ENCODE data around the gene FAM131B.

FAM131B gene

DNA sequence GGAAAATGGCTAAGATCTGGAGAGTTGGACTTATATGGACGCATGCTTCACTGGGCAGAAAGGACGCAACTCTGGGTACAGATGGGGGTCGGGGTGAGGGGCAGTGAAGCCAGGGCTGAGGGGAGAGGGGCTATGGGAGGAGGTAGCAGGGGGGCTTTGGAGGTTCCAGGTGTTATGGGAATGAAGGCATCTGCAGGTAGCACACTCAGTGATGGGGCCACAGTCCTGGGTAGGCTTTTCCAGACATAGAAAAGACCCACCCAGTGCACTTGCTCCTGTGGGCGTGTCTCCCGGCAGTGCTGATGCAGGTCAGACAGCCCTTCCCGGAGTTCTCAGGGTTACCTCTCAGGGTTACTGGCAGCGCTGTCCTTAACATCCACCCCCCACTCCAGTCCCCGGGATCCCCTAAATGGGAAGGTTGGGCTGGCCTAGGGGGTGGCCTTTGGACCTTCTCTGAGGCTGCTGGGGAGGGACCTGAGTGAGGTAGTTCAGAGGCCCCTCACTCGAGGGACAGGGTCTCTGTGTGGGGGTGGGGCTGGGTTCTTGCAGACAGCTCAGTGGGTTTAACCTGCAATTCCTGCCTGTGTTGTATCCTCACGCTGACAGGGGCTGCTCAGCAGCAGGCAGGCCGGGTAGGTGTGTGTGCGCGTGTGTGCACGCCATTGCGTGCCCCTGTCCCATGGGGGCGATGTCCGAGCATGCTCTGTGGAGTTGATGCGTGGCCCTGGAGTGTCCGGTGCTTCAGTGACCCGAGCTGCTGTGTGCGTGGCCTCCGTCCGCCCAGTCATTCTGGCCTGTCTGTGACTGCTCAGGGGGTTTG is 24.9 kb upstream of the FAM131B start:
- TF ChIP-seq, protein P1, sequence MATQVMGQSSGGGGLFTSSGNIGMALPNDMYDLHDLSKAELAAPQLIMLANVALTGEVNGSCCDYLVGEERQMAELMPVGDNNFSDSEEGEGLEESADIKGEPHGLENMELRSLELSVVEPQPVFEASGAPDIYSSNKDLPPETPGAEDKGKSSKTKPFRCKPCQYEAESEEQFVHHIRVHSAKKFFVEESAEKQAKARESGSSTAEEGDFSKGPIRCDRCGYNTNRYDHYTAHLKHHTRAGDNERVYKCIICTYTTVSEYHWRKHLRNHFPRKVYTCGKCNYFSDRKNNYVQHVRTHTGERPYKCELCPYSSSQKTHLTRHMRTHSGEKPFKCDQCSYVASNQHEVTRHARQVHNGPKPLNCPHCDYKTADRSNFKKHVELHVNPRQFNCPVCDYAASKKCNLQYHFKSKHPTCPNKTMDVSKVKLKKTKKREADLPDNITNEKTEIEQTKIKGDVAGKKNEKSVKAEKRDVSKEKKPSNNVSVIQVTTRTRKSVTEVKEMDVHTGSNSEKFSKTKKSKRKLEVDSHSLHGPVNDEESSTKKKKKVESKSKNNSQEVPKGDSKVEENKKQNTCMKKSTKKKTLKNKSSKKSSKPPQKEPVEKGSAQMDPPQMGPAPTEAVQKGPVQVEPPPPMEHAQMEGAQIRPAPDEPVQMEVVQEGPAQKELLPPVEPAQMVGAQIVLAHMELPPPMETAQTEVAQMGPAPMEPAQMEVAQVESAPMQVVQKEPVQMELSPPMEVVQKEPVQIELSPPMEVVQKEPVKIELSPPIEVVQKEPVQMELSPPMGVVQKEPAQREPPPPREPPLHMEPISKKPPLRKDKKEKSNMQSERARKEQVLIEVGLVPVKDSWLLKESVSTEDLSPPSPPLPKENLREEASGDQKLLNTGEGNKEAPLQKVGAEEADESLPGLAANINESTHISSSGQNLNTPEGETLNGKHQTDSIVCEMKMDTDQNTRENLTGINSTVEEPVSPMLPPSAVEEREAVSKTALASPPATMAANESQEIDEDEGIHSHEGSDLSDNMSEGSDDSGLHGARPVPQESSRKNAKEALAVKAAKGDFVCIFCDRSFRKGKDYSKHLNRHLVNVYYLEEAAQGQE (IDR thresholded peaks at IDR 0.05; ENCODE audit: low read depth) = no peak
- no peak for TF ChIP-seq FOXM1 (IDR thresholded peaks at IDR 0.05; ENCODE audit: borderline replicate concordance, low read depth)
- TF ChIP-seq NFIC (IDR thresholded peaks at IDR 0.05) = no peak
- TF ChIP-seq, protein P2, sequence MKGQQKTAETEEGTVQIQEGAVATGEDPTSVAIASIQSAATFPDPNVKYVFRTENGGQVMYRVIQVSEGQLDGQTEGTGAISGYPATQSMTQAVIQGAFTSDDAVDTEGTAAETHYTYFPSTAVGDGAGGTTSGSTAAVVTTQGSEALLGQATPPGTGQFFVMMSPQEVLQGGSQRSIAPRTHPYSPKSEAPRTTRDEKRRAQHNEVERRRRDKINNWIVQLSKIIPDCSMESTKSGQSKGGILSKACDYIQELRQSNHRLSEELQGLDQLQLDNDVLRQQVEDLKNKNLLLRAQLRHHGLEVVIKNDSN (IDR thresholded peaks at IDR 0.05) = no peak
- TF ChIP-seq EP300 (IDR thresholded peaks at IDR 0.05; ENCODE audit: borderline replicate concordance) = no peak
- TF ChIP-seq, protein P3, sequence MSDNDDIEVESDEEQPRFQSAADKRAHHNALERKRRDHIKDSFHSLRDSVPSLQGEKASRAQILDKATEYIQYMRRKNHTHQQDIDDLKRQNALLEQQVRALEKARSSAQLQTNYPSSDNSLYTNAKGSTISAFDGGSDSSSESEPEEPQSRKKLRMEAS (IDR thresholded peaks at IDR 0.05) = no peak
- no peak for TF ChIP-seq EGR1 (IDR thresholded peaks at IDR 0.05)
- TF ChIP-seq TAF1 (IDR thresholded peaks at IDR 0.05; ENCODE audit: low read depth) = no peak
- no peak for TF ChIP-seq ZBTB7A (IDR thresholded peaks at IDR 0.05; ENCODE audit: low read depth)
- no peak for TF ChIP-seq CREB1 (IDR thresholded peaks at IDR 0.05; ENCODE audit: low read depth)
- no peak for TF ChIP-seq YY1 (IDR thresholded peaks at IDR 0.05; ENCODE audit: low read depth)
- no peak for TF ChIP-seq TEAD4 (IDR thresholded peaks at IDR 0.05)
- no peak for TF ChIP-seq CEBPB (IDR thresholded peaks at IDR 0.05)
- no peak for TF ChIP-seq RAD21 (IDR thresholded peaks at IDR 0.05; ENCODE audit: low read depth)

DNA sequence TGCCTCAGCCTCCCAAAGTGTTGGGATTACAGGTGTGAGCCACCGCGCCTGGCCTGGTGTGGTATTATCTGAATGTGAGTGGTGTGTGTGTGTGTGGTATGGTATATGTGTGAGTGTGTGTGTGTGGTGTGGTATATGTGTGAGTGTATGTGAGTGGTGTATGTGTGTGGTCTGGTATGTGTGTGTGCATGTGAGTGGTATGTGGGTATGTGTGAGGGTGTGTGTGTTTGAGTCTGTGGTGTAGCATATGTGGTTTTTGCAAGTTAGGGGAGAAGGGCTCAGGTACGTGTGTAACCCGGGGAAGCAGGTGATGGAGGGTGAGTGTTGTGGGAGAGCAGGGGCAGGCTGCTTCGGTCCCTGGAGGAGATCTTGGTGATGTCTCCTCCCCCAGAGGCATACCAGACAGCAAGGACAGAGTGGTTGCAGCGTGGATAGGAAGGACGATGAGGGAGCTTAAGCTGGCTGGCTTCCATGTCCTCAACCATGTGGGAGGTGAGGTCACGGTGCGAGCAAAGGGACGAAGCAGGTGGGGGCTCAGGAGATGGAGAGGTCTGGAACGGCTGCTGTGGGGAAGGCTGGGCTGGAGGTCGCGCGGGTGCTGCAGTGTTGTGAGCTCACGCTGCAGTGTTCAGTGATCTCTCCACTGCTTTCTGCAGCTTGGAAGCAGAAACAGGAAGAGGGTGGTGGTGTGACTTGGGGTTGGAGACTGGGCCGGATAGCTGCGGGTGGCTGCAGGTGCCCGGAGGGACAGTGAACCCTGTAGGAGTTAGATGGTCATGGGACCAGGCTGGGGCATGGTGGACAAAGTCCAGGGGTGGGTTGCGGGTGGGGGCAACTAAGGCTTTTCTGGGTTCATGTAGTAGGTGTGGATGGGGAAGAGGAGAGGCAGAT is 23.6 kb upstream of the FAM131B start:
- TF ChIP-seq EGR1 (IDR thresholded peaks at IDR 0.05) (no peak), RAD21 (IDR thresholded peaks at IDR 0.05; ENCODE audit: low read depth) (no peak), YY1 (IDR thresholded peaks at IDR 0.05; ENCODE audit: low read depth) (no peak), TCF12 (IDR thresholded peaks at IDR 0.05; ENCODE audit: low read depth) (no peak)
- TF ChIP-seq, protein P1 (IDR thresholded peaks at IDR 0.05; ENCODE audit: low read depth) = no peak

DNA sequence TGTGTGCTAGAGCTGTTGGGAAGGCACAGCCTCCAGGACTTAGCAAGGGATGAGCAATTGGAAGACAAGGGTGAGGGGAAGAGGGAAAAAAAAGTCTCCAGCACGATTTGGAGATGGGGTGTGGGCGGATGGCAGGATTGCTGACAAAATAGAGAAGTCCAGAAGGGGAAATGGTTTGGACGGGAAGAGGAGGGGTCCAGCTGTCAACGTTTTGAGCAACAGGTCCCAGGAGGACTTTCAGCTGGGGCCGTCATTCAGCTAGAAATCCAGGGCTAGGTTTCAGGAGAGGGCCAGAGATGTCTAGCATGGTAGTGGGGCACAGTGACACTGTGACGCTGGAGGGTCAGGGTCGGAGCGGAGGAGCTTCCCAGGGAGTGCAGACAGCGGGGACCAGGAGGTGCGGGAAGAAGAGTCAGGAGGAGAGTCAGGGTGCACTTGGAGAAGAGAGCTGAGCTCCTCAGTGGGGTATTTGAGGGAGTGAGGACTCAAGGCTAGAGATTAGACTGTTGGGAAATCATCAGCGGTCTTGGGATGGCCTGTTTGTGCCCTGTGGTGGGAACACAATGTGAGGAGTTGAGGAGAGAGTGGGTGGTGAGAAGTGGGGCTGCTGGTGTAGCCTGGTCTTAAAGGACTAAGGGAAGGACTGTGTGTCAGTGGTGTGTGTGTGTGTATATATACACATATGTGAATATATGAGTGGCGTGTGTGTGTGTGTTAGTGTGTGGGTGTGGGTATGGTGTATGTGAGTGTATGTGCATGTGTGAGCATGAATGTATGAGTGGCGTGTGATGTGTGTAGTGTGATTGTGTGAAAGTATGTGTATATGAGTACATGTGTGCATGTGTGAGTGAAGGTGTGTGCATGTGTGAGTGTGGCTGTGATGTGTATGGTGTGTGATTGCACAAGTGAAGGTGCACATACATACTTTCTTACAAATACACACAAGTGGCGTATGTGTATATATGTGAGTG is 22.4 kb upstream of the FAM131B start:
- TF ChIP-seq CREB1 (IDR thresholded peaks at IDR 0.05; ENCODE audit: low read depth) (no peak), YY1 (IDR thresholded peaks at IDR 0.05; ENCODE audit: low read depth) (no peak), TEAD4 (IDR thresholded peaks at IDR 0.05) (no peak), CEBPB (IDR thresholded peaks at IDR 0.05) (no peak), EGR1 (IDR thresholded peaks at IDR 0.05) (no peak), TAF1 (IDR thresholded peaks at IDR 0.05; ENCODE audit: low read depth) (no peak), NFIC (IDR thresholded peaks at IDR 0.05) (no peak)
- TF ChIP-seq, protein P3 (IDR thresholded peaks at IDR 0.05) = no peak

DNA sequence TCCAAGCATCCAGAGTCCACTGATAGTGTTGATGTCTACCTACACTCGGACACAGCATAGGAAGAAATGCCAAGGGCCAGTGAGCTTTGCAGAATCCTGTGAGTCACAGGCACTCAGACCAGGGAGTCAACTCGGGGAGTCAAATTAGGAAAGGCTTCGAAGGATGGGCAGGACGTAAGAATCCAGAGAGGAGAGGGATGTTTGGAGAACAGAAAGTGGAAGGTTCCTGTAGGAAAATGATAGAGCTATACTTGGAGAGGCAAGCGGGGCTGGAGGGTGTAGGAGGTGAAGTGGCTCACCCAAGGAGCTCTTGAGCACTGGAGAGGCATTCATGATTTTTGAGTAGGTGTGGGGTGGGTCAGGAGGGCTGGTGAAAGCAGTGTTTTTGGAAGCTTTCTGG is 21.6 kb upstream of the FAM131B start:
- TF ChIP-seq EP300 (IDR thresholded peaks at IDR 0.05; ENCODE audit: borderline replicate concordance) (no peak), EGR1 (IDR thresholded peaks at IDR 0.05) (no peak), FOXM1 (IDR thresholded peaks at IDR 0.05; ENCODE audit: borderline replicate concordance, low read depth) (no peak), NFIC (IDR thresholded peaks at IDR 0.05) (no peak), YY1 (IDR thresholded peaks at IDR 0.05; ENCODE audit: low read depth) (no peak), CREB1 (IDR thresholded peaks at IDR 0.05; ENCODE audit: low read depth) (no peak), TEAD4 (IDR thresholded peaks at IDR 0.05) (no peak), TCF12 (IDR thresholded peaks at IDR 0.05; ENCODE audit: low read depth) (no peak), TAF1 (IDR thresholded peaks at IDR 0.05; ENCODE audit: low read depth) (no peak), ZBTB7A (IDR thresholded peaks at IDR 0.05; ENCODE audit: low read depth) (no peak), CEBPB (IDR thresholded peaks at IDR 0.05) (no peak), RAD21 (IDR thresholded peaks at IDR 0.05; ENCODE audit: low read depth) (no peak)
- TF ChIP-seq, protein P2 (IDR thresholded peaks at IDR 0.05) = no peak
- TF ChIP-seq, protein P1 (IDR thresholded peaks at IDR 0.05; ENCODE audit: low read depth) = no peak
- TF ChIP-seq, protein P3 (IDR thresholded peaks at IDR 0.05) = no peak
